GM13976 (cell line): ENCODE measurements around the gene CLCN6.

Experiments
- DNase-seq: peaks from one replicate; pipeline ENCODE4 v3.0.0; 2012; ENCODE audit warnings: low spot score
- in situ Hi-C: fragments of 300-500 bp; cut with MboI; formaldehyde crosslinking; loops from one replicate; pipeline ENCODE4 v1.12.0; 2022; ENCODE audit warnings: low sequenced_read_pairs, mixed read lengths, inconsistent platforms; ENCODE audit not compliant: unreplicated experiment
- TF ChIP-seq, protein P1 (sequence below): IDR thresholded peaks from 2 replicates; pipeline ENCODE4 v1.5.1; 2012; ENCODE audit warnings: borderline replicate concordance, mild to moderate bottlenecking; ENCODE audit not compliant: insufficient read depth; ENCODE audit errors: extremely low read depth, missing control alignments, control extremely low read depth

The CLCN6 gene

GRCh38 chr1:11790101-11790879 lies 15.7 kb upstream of the CLCN6 start:
- no peak for DNase-seq
- TF ChIP-seq, protein P1, sequence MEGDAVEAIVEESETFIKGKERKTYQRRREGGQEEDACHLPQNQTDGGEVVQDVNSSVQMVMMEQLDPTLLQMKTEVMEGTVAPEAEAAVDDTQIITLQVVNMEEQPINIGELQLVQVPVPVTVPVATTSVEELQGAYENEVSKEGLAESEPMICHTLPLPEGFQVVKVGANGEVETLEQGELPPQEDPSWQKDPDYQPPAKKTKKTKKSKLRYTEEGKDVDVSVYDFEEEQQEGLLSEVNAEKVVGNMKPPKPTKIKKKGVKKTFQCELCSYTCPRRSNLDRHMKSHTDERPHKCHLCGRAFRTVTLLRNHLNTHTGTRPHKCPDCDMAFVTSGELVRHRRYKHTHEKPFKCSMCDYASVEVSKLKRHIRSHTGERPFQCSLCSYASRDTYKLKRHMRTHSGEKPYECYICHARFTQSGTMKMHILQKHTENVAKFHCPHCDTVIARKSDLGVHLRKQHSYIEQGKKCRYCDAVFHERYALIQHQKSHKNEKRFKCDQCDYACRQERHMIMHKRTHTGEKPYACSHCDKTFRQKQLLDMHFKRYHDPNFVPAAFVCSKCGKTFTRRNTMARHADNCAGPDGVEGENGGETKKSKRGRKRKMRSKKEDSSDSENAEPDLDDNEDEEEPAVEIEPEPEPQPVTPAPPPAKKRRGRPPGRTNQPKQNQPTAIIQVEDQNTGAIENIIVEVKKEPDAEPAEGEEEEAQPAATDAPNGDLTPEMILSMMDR = no peak
- in situ Hi-C loops = no loop called here

GRCh38 chr1:11790880-11791715 lies 14.9 kb upstream of the CLCN6 start:
- DNase-seq = no peak
- TF ChIP-seq, protein P1 = no peak
- in situ Hi-C loops = no loop called here

GRCh38 chr1:11792106-11792505 lies 13.9 kb upstream of the CLCN6 start:
- in situ Hi-C loops = no loop called here
- DNase-seq = no peak
- TF ChIP-seq, protein P1 = no peak

GRCh38 chr1:11793819-11794218 lies 12.2 kb upstream of the CLCN6 start:
- TF ChIP-seq, protein P1 = no peak
- no peak for DNase-seq
- in situ Hi-C loops = no loop called here

DNA sequence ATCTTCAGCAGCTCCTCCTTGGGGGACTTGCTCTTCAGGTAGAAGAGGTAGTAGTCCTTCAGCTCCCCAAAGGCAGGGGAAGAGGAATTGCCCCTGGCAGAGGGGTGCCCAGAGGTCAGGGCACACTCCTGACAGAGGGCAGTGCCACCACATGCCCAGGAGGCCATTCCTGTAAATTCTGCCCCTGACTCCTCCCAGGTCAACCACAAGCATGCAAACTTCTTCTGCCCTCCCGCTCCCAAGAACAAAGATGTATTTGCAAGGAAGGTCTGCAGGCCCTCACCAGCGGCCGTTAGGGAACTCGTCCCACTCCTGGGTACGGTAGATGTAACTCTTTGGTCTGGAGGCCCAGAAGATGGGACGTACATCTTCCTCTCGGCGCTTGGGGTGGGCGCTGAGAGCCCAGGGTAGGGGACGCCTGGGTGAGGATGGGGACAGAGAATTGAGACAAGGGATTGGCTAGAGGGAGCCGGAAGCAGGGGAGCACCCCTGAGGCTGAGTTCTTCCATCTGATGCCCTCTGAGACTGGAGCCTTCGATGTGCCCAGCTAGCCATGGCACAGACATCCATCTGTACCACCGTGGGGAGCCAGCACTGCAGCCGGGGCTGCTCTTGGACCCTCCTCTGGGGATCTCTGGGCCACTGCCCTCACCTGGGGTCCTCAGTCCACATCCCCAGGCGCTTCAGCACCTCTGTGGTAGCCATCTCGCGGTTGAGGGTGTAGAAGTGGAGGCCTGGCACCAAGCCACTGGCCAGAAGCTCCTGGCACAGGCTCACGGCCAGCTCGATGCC lies 11.3 kb upstream of the CLCN6 start:
- TF ChIP-seq, protein P1 = no peak
- in situ Hi-C loops = no loop called here
- DNase-seq = peak; percentile 25

DNA sequence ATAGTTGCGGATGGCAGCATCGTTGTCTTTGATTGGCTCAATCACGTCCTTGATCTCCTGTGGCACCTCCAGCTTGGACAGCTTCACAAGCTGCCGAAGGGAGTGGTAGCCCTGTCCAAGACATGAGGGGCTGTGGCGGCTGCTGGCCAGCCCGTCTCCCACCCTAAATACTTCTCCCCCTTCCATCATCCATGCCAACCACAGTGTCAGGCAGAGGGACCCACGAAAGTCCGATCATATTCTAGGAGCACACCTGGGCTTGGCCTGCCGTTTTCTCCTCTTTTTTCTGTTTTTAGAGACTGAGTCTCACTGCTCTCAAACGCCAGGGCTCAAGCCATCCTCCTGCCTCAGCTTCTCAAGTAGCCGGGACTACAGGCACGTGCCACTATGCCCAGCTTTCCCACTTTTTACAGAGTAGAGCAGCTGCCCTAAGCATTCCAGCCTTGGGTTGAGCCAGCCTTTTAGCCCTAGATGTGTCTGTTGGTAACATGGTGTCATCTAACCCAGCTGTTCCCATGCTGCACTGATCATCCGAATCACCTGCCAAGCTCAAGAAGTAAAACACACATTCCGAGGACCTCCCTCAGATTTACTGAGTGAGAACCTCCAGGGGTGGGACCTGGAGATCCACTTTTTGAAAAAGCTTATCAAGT lies 10.6 kb upstream of the CLCN6 start:
- TF ChIP-seq, protein P1 = no peak
- in situ Hi-C loops = no loop called here
- no peak for DNase-seq
